H9 (cell line): ENCODE results near the gene CRAMP1. TPM values are rescaled to one million over a fixed set of nuclear protein-coding genes. Genes with fewer than 3 reads are reported as not detected.

Experiments used
- DNase-seq: peaks from one replicate; pipeline ENCODE4 v3.0.0-alpha.2; 2017
- H2AFZ ChIP-seq: one replicate; pipeline ENCODE4 v1.6.1; 2013; ENCODE audit warnings: mild to moderate bottlenecking, low read length, control low read depth, moderate library complexity
- H2AK5ac ChIP-seq: 2 replicates; pipeline ENCODE4 v1.6.1; 2013; ENCODE audit warnings: low read length, control low read depth, mixed read lengths; ENCODE audit not compliant: insufficient read length
- H2BK120ac ChIP-seq: one replicate; pipeline ENCODE4 v1.6.1; 2013; ENCODE audit warnings: low read depth, mild to moderate bottlenecking, low read length, control low read depth, inconsistent platforms; ENCODE audit not compliant: poor library complexity, severe bottlenecking
- H2BK12ac ChIP-seq: 2 replicates; pipeline ENCODE4 v1.6.1; 2013; ENCODE audit warnings: low read length, control low read depth, mixed read lengths, low read depth; ENCODE audit not compliant: insufficient read length
- H2BK15ac ChIP-seq: 2 replicates; pipeline ENCODE4 v1.6.1; 2013; ENCODE audit warnings: low read depth, low read length, control low read depth
- H2BK20ac ChIP-seq: one replicate; pipeline ENCODE4 v1.6.1; 2013; ENCODE audit warnings: low read depth, mild to moderate bottlenecking, low read length, control low read depth, inconsistent platforms; ENCODE audit not compliant: poor library complexity, severe bottlenecking
- H2BK5ac ChIP-seq: 2 replicates; pipeline ENCODE4 v1.6.1; 2013; ENCODE audit warnings: low read length, control low read depth, mixed read lengths; ENCODE audit not compliant: insufficient read length
- H3K14ac ChIP-seq: 2 replicates; pipeline ENCODE4 v1.6.1; 2013; ENCODE audit warnings: low read length, control low read depth; ENCODE audit not compliant: insufficient read depth
- H3K18ac ChIP-seq: 2 replicates; pipeline ENCODE4 v1.6.1; 2013; ENCODE audit warnings: low read depth, mild to moderate bottlenecking, mixed read lengths, low read length, control low read depth; ENCODE audit not compliant: insufficient read length
- H3K23ac ChIP-seq: 2 replicates; pipeline ENCODE4 v1.6.1; 2013; ENCODE audit warnings: low read length, control low read depth, mixed read lengths, low read depth; ENCODE audit not compliant: insufficient read length
- H3K23me2 ChIP-seq: 2 replicates; pipeline ENCODE4 v1.6.1; 2013; ENCODE audit warnings: low read depth, mild to moderate bottlenecking, mixed read lengths, low read length, control low read depth; ENCODE audit not compliant: insufficient read length, poor library complexity, severe bottlenecking
- H3K27ac ChIP-seq: 2 replicates; pipeline ENCODE4 v1.5.1; 2013; ENCODE audit warnings: low read length, control low read depth, mixed read lengths, low read depth; ENCODE audit not compliant: insufficient read length
- H3K27me3 ChIP-seq: 2 replicates; pipeline ENCODE4 v1.6.1; 2013; ENCODE audit warnings: low read length, control low read depth, inconsistent platforms; ENCODE audit not compliant: insufficient read depth
- H3K4ac ChIP-seq: 2 replicates; pipeline ENCODE4 v1.6.1; 2013; ENCODE audit warnings: low read depth, mild to moderate bottlenecking, control low read depth, inconsistent platforms, low read length, moderate library complexity
- H3K4me1 ChIP-seq: 2 replicates; pipeline ENCODE4 v1.6.1; 2013; ENCODE audit warnings: low read length, control low read depth, inconsistent platforms; ENCODE audit not compliant: insufficient read depth
- H3K4me2 ChIP-seq: 2 replicates; pipeline ENCODE4 v1.6.1; 2013; ENCODE audit warnings: low read length, control low read depth, mixed read lengths; ENCODE audit not compliant: insufficient read length, insufficient read depth
- H3K56ac ChIP-seq: 2 replicates; pipeline ENCODE4 v1.6.1; 2013; ENCODE audit warnings: low read depth, mild to moderate bottlenecking, mixed read lengths, low read length, control low read depth; ENCODE audit not compliant: insufficient read length
- H3K79me1 ChIP-seq: 2 replicates; pipeline ENCODE4 v1.6.1; 2013; ENCODE audit warnings: low read depth, mild to moderate bottlenecking, moderate library complexity, low read length, control low read depth, inconsistent platforms; ENCODE audit not compliant: insufficient read depth, poor library complexity, severe bottlenecking
- H3K79me2 ChIP-seq: 2 replicates; pipeline ENCODE4 v1.6.1; 2013; ENCODE audit warnings: low read length, control low read depth, inconsistent platforms; ENCODE audit not compliant: insufficient read depth
- H3K9ac ChIP-seq: 2 replicates; pipeline ENCODE4 v1.6.1; 2013; ENCODE audit warnings: low read length, control low read depth, mixed read lengths; ENCODE audit not compliant: insufficient read length; ENCODE audit errors: extremely low read depth
- H3K9me3 ChIP-seq: one replicate; pipeline ENCODE4 v1.6.1; 2013; ENCODE audit warnings: low read depth, low read length, inconsistent platforms; ENCODE audit not compliant: control insufficient read depth
- H3T11ph ChIP-seq: one replicate; pipeline ENCODE4 v1.6.1; 2013; ENCODE audit warnings: mild to moderate bottlenecking, low read length, control low read depth, inconsistent platforms
- H4K20me1 ChIP-seq: one replicate; pipeline ENCODE4 v1.6.1; 2013; ENCODE audit not compliant: control insufficient read depth, insufficient read length, insufficient read depth
- H4K5ac ChIP-seq: 2 replicates; pipeline ENCODE4 v1.6.1; 2013; ENCODE audit warnings: low read depth, mild to moderate bottlenecking, mixed read lengths, low read length, control low read depth; ENCODE audit not compliant: insufficient read length
- H4K8ac ChIP-seq: replicated peaks from 2 replicates; pipeline ENCODE4 v1.6.1; 2013; ENCODE audit warnings: low read length, control low read depth, mixed read lengths, low read depth; ENCODE audit not compliant: insufficient read length
- H4K91ac ChIP-seq: 2 replicates; pipeline ENCODE4 v1.6.1; 2013; ENCODE audit warnings: low read depth, mild to moderate bottlenecking, moderate library complexity, mixed read lengths, low read length, control low read depth; ENCODE audit not compliant: insufficient read length
- H3K27ac Mint-ChIP-seq, 3 experiments: 2 replicates in 2 of 3; 3 replicates in 1 of 3; pipeline ENCODE4 v1.8.0; 2020 to 2021; ENCODE audit warnings: mixed read lengths in 3 of 3, mild to moderate bottlenecking in 1 of 3, moderate library complexity in 1 of 3
- H3K27me3 Mint-ChIP-seq: 2 replicates; pipeline ENCODE4 v1.8.0; 2021; ENCODE audit warnings: low read depth, mild to moderate bottlenecking, moderate library complexity, mixed read lengths
- H3K36me3 Mint-ChIP-seq, 3 experiments: 2 replicates in 2 of 3; 3 replicates in 1 of 3; pipeline ENCODE4 v1.8.0; 2020 to 2021; ENCODE audit warnings: low read depth in 3 of 3, mixed read lengths in 3 of 3; ENCODE audit not compliant: insufficient read depth in 1 of 3
- H3K4me1 Mint-ChIP-seq, 2 experiments: 2 replicates each; pipeline ENCODE4 v1.8.0; 2020; ENCODE audit warnings: mixed read lengths in 2 of 2
- H3K4me3 Mint-ChIP-seq, 2 experiments: 2 replicates in 1 of 2; 3 replicates in 1 of 2; pipeline ENCODE4 v1.8.0; 2020 to 2021; ENCODE audit warnings: mild to moderate bottlenecking in 2 of 2, mixed read lengths in 2 of 2, moderate library complexity in 1 of 2
- H3K9me3 Mint-ChIP-seq, 2 experiments: 2 replicates in 1 of 2; 3 replicates in 1 of 2; pipeline ENCODE4 v1.8.0; 2020; ENCODE audit warnings: mild to moderate bottlenecking in 2 of 2, mixed read lengths in 2 of 2, moderate library complexity in 1 of 2
- CTCF ChIP-seq: fragments of 200-600 bp; sonication (generic); conservative IDR thresholded peaks from 3 replicates; pipeline ENCODE4 v1.8.0; 2021; ENCODE audit warnings: antibody characterized with exemption, mild to moderate bottlenecking
- WGBS: extraction: QIAGEN DNeasy Blood & Tissue Kit; methylation state at CpG from one replicate; pipeline ENCODE4 v1.1.7; 2013; ENCODE audit warnings: missing lambda C conversion rate, low lambda C conversion rate, mixed read lengths; ENCODE audit not compliant: insufficient read length; ENCODE audit errors: extremely low coverage; 5-methylcytosine and 5-hydroxymethylcytosine counted together
- total RNA-seq: library from RNA; stranded (reverse); gene quantifications from 2 replicates; pipeline ENCODE4 v1.2.1, GENCODE V29; 2021

The CRAMP1 gene
- total RNA-seq, 1 experiment from 2014 or later = 46.2 TPM

DNA sequence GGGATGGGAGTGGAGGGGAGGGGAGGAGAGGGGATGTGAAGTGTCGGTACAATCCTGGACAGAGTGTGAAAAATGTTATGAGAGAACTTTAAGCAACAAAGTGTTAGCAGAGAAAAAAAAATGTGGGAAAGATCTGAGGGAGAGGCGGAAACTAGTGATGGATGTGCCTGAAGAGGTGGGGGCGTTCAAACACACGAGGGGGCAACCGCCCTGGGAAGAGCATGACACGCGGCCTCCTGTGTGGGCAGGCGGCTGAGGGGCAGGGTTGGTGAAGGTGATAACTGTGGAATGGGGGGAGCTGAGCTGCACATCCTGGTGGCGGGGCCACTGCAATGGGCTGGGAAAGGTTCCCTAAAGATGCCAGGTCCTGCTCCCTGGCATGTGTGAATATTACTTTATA is 30.4 kb upstream of the CRAMP1 start:
- Histone ChIP-seq H2AFZ (no peak overlapping the region), H3K4ac (no peak overlapping the region), H2BK20ac (no peak overlapping the region), H3K14ac (no peak overlapping the region), H3T11ph (no peak overlapping the region), H3K27ac (no peak overlapping the region), H3K4me2 (no peak overlapping the region), H3K79me2 (no peaks in the 10 kb centered on the region), H4K20me1 (no peaks in the 10 kb centered on the region), H4K5ac (no peak overlapping the region), H3K18ac (no peak overlapping the region), H3K9me3 (no peaks in the 10 kb centered on the region), H4K8ac (no peak overlapping the region), H3K56ac (no peak overlapping the region), H2AK5ac (no peak overlapping the region), H3K4me1 (no peaks in the 10 kb centered on the region), H4K91ac (no peak overlapping the region), H2BK120ac (no peak overlapping the region), H2BK5ac (no peak overlapping the region), H3K79me1 (no peaks in the 10 kb centered on the region), H3K23me2 (no peaks in the 10 kb centered on the region), H2BK15ac (no peak overlapping the region), H3K27me3 (no peaks in the 10 kb centered on the region), H3K23ac (no peak overlapping the region), H2BK12ac (no peak overlapping the region), H3K9ac (no peak overlapping the region)
- no peak overlapping the region for H3K4me3 Mint-ChIP-seq
- DNase-seq = no peak
- H3K9me3 Mint-ChIP-seq = no peaks in the 10 kb centered on the region
- no CpG with 5 or more reads among the region's 9 CpGs for WGBS
- H3K27ac Mint-ChIP-seq = 0 out of 7 replicates have a peak overlapping the region, but pooled peaks of 1 of the 3 experiments have one; percentile 23
- H3K4me1 Mint-ChIP-seq = no peaks in the 10 kb centered on the region
- H3K27me3 Mint-ChIP-seq = no peaks in the 10 kb centered on the region
- H3K36me3 Mint-ChIP-seq = peaks cover 23 to 66% (median 58%) of the 10 kb centered on the region in 3 experiments; a peak in 6 of 7 replicates
- no peak for TF ChIP-seq CTCF
